ENCODE measurements around the gene TCF4.

TCF4 gene

DNA sequence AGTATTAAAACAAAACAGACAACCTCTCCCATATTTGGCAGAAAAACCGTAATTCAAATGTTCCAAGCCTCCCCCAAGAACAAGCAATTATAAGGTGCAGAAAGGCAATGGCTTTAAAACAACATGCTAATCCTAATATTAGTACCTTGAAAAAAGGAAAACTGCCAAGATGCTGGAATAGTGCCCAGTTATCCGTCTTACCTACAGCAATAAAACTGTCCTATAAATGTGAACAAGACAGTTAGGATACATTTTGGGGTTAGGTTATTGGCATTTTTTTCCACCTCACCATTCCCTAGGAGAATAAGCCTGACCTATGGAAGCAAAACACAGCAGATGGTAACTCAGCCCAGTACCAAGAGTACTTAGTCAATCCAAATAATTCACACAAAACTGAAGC, 83.2 kb downstream of the TCF4 start:
- no peak for DNase-seq (ENCODE audit: low read depth)

DNA sequence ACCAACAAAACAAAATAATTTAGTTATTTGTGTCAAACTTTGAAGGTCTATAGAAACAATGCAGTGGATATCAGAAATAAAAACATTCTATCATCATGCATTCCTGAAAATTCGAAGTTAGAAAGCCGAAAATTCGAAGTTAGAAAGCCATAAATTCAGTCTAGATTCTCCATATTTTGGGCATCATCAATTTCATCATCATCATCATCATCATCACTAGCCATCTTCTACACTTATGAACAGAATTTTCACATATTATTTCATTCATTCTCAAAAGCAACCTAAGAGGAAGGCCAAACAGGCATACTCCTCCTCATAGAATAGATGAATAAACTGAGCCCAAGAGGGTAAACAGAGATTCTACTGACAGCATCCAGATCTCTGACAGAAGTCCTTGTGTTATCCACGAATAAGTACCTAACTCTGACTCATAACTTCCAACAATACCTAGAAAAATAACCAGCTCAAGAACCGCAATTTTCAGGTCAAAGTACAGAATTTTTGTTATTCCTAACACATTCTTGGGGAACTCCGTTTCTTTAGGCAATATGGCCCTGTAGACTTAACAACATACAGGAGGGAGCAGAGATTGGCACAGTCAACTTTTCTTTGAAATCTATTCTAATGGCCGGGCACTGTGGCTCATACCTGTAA, 84.7 kb downstream of the TCF4 start:
- DNase-seq (ENCODE audit: low read depth), result no peak

GRCh38 chr18:55501982-55502710, 85.8 kb downstream of the TCF4 start:
- DNase-seq (ENCODE audit: low read depth), result no peak

- no peak for DNase-seq (ENCODE audit: low read depth)
Measured at GRCh38 chr18:55501579-55501978, 86.4 kb downstream of the TCF4 start.

DNA sequence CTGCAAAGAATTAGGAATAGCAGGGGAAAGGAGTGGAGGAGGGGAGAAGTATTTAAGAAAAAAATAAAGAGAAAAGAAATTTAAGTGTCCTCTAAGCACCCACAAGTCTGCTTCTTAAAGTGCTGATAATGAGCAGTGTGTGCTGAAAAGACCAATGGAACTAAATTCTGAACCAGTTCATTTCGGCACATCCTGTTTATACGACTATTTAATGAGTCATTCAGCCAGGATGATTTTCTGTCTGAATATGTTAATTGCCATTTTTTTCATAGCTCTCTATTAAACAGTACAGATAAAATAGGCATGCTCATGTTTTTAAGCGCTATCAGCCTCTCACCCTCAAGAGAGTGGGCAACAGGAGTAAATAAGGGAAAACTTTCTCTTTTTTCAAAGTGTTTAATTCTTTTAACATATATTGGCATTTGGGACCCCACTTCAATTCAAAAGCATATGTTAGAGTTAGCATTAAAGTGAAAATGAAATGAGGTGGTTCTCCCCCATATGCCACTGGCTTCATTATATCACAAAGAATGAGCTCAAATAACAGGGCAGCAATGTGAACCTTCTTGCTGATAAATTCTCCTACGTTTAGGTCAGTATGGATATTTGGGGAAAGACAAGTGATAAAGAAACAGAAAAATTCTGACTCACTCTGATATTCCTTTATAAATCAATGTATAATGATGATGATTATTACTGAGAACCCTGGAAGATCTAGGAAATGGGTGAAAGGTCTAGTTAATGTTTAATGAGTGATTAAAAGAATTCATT, 87.5 kb downstream of the TCF4 start:
- DNase-seq (ENCODE audit: low read depth), result peak; percentile 72

- no peak for DNase-seq (ENCODE audit: low read depth)
Measured at GRCh38 chr18:55499526-55499925, 88.5 kb downstream of the TCF4 start.

- DNase-seq (ENCODE audit: low read depth), result no peak
Measured at GRCh38 chr18:55497825-55498403, 90.1 kb downstream of the TCF4 start.

DNA sequence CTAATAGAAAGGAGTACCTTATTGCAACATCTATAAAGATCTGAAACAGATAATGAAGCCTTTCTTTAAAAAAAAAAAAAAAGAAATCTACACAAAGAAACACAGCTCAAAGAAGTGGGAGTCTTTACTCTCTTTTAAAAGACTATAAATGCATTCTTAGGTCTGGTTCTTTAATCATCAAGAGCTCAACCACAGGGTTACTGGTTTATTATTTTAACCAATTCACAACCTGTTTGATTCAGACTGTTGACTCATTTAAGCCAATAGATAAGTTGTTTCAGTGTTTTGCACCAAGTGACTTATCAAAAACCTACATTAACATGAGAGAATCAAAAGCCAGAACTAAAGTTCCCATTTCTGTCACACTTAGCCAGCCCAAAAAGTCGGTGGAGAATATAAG, 93.1 kb downstream of the TCF4 start:
- DNase-seq (ENCODE audit: low read depth), result no peak

DNA sequence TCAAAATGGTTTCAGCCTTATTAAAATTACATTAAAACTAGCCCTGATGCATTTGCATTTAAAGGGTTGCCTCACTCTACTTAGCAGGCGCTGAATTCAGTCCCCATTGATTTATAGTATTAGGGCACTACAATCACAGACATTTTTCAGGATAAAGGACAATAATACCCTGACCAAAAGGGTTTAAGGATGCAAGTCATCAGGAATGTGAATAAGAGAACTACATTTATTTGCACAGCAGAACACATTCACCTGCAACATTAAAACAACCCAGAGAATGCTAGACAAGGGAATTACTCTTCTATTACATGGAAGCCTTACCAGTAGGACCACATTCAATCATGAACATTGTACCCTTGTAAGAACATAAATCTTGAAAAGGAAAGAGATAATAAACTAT, 93.6 kb downstream of the TCF4 start:
- DNase-seq (ENCODE audit: low read depth), result no peak

- no peak for DNase-seq (ENCODE audit: low read depth)
Measured at GRCh38 chr18:55491616-55492015, 96.4 kb downstream of the TCF4 start.

DNA sequence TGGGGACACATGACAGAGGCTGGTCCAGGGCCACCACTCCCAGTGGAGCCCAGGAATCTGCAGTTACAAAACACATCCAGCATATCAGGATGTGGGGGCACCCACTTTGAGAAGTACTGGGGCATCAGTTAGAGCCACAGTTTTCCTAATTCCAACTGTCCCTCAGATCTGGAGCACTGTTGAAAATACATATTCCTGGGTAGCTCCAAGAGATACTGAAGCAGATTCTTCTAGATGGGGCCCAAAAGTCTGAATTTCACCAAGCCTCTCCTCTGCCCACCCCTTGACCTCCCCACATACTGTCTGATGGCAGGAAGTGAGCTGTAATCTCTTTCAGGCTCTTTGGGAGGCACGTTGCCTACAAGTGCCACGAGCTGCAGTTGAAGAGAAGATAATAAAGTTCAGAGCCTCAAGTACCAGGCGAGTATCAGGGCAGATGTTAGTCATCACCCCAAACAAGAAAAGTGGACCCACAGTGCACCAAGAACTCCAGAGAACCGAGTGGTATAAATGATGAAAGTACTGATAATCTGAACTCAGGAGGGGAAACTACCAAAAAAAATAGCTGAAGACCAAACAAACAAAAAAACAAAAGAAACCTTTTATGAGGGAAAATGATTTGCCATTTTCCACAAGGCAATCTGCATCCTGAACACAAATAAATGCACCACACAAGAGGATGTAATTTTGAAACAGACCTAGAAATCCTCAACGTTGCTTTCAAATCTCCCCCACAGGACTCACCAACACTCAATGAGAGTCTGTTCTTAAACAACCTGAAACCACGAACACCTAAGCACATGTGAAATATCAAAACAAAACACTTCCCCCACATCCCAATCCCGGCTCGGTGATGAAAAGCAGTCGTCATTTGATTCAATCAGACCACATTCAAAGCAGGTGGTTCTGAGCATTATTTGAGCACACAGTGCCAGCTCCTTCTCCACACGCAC, 98.7 kb downstream of the TCF4 start:
- no peak for DNase-seq (ENCODE audit: low read depth)

DNA sequence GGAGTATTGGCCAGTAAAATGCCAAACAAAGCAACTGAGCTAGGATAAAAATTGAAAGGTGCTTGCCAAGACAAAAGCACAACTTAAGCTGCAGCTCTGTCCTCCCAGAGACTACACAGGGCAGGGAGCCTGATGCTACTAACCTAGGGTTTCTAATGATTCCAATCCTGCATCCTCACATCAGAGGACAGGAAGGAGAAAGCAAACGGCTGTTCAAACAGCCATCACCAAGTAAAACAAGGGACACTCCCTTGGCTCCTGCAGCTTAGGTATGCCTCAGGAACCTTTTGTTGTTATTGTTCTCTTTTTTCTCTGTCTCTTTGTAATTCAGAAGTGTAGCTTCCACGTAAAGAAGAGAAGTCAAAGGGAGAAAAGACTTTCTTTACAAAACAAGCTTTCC, 99.5 kb downstream of the TCF4 start:
- DNase-seq (ENCODE audit: low read depth), result no peak

- no peak for DNase-seq (ENCODE audit: low read depth)
Measured at GRCh38 chr18:55487997-55488396, 100.0 kb downstream of the TCF4 start.

GRCh38 chr18:55486936-55487335, 101.1 kb downstream of the TCF4 start:
- DNase-seq (ENCODE audit: low read depth), result no peak

- DNase-seq (ENCODE audit: low read depth), result no peak
Measured at GRCh38 chr18:55485666-55486065, 102.3 kb downstream of the TCF4 start.

DNA sequence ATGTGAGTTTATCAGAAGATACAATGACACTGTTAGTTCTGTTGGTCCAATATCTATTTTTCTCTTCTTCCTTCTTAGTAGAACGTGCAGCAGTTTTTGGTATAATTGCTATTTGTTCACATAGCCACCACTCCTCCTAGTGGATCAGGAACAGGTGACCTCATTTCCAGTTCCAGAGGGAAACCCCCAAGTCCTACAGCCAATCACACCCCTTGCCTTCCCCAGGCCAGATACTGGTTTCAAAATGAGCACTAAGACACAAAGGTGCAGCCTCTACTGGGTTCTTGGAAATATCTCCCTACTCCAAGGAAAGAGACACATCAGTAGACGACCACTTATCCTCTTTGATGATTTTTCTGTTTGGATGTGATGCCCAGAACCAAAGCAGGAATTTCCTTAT, 103.2 kb downstream of the TCF4 start:
- no peak for DNase-seq (ENCODE audit: low read depth)

DNA sequence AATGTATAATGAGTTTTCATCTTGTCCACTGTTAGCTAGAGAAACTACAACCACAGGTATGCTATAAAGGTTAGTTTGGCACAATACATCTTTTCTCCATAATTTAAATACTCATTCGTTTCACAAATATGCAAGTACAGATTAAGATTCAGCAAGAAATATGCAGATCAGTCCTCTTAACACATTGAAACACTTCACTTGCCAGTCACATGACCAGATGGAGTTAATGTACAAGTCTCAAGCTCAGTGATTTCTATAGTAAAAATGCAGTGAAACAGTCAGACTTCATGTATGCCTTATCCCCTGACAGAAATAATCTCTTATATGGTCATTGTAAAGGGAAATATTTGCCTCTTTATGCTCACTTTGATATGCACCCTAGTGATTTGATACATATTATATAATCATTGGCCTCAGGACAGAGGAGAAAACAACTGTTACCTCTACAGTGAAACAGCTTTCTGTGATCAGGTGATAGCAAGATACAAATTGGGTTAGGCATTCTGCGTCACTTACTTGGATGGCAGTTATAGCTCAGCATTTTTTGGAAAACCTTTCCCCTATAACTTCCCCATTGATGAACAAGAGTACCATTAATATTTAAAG, 104.6 kb downstream of the TCF4 start:
- no peak for DNase-seq (ENCODE audit: low read depth)

DNA sequence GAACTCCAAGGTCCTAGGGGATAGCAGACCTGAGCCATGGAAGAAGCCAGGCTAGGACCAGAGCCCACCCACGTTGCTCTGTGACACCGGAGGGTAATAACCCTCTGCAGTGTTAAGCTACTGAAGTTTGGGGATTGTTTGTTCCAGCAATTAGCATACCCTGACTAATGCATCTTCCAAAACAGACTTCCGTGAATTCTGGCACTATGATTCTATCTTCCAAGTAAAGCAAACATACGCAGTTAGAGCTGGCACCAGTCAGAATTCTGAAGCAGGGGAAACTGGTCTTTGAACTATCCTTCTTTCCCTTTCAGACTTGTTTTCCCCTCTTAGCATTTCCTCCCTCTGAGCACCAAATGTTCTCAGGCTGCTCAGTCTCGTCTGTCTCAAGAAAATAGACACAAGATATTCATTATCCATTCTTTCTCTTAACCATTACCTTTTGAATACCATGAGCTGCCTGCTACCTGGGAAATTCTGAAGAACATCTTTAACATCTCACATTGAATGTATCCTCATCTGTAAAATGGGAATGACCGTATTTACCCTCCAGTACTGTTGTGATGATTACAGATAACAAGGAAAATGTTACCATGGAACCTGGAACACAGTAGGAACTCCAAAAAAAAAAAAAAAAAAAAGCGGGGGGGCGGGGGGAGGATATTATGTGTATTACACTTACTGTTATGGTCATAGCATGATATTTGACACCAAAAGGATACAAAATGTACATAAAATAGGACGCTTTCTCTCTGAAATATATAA, 108.2 kb downstream of the TCF4 start:
- DNase-seq (ENCODE audit: low read depth), result no peak

GRCh38 chr18:55477860-55478581, 110.0 kb downstream of the TCF4 start:
- no peak for DNase-seq (ENCODE audit: low read depth)

GRCh38 chr18:55477499-55477859, 110.5 kb downstream of the TCF4 start:
- no peak for DNase-seq (ENCODE audit: low read depth)

Data from non-pigmented ciliary epithelial cell (primary cell).